A673 (cell line): Measurements from ENCODE around the gene PNPLA2. TPM values are rescaled to one million over a fixed set of nuclear protein-coding genes. Genes with fewer than 3 reads are reported as not detected.

Experiments used
- BruUV-seq: library from RNA; stranded (reverse); fragments of 400-500 nt; replicated peaks from 2 replicates; lab custom pipeline; 2021; lab: Mats Ljungman, UMichigan
- CTCF ChIA-PET: fragments of 300-600 bp; sonication (Branson Sonifier 250); formaldehyde crosslinking; loops from one replicate; lab custom pipeline; 2022; ENCODE audit warnings: antibody characterized with exemption; lab: Charles Lee
- POLR2A ChIA-PET: fragments of 300-600 bp; sonication (Branson Sonifier 250); formaldehyde crosslinking; loops from one replicate; lab custom pipeline; 2022; ENCODE audit warnings: antibody characterized with exemption; ENCODE audit not compliant: low non-redundant PET; lab: Charles Lee
- DNase-seq: peaks from one replicate; pipeline ENCODE4 v3.0.0-alpha.2; 2015; ENCODE audit warnings: low spot score
- H3K27ac ChIP-seq: fragments of 200-600 bp; sonication (generic); 2 replicates; pipeline ENCODE4 v1.5.1; 2016; ENCODE audit warnings: mixed run types, low read depth, mild to moderate bottlenecking, mixed read lengths, antibody characterized with exemption, low read length; ENCODE audit not compliant: poor library complexity, severe bottlenecking
- H3K27me3 ChIP-seq: fragments of 200-600 bp; sonication (generic); replicated peaks from 2 replicates; pipeline ENCODE4 v1.6.1; 2017; ENCODE audit warnings: mixed run types, low read depth, mild to moderate bottlenecking, mixed read lengths, antibody characterized with exemption, low read length; ENCODE audit not compliant: insufficient read depth, poor library complexity
- H3K36me3 ChIP-seq: fragments of 200-600 bp; sonication (generic); 2 replicates; pipeline ENCODE4 v1.6.1; 2016; ENCODE audit warnings: mixed run types, mild to moderate bottlenecking, mixed read lengths, antibody characterized with exemption, low read length; ENCODE audit not compliant: insufficient read depth, poor library complexity, severe bottlenecking
- H3K4me1 ChIP-seq: fragments of 200-600 bp; sonication (generic); 2 replicates; pipeline ENCODE4 v1.6.1; 2017; ENCODE audit warnings: mixed run types, mild to moderate bottlenecking, mixed read lengths, antibody characterized with exemption, low read length; ENCODE audit not compliant: insufficient read depth, poor library complexity, severe bottlenecking
- H3K4me3 ChIP-seq: fragments of 200-600 bp; sonication (generic); 2 replicates; pipeline ENCODE4 v1.5.1; 2016; ENCODE audit warnings: low read depth, mixed run types, mild to moderate bottlenecking, mixed read lengths, low read length; ENCODE audit not compliant: poor library complexity, severe bottlenecking
- H3K9me3 ChIP-seq: fragments of 200-600 bp; sonication (generic); 2 replicates; pipeline ENCODE4 v1.6.1; 2016; ENCODE audit warnings: mixed run types, low read depth, mild to moderate bottlenecking, mixed read lengths, antibody characterized with exemption, low read length; ENCODE audit not compliant: poor library complexity, severe bottlenecking
- EZH2 ChIP-seq: fragments of 200-600 bp; sonication (generic); IDR thresholded peaks from 2 replicates; pipeline ENCODE4 v1.6.1; 2017; ENCODE audit warnings: borderline replicate concordance, low read depth, mild to moderate bottlenecking, mixed read lengths, antibody characterized with exemption, low read length; ENCODE audit not compliant: poor library complexity, severe bottlenecking
- intact Hi-C: fragments of 100-400 bp; cut with micrococcal nuclease; formaldehyde crosslinking; loops from one replicate; pipeline ENCODE4 v1.10.0; 2022; ENCODE audit not compliant: unreplicated experiment
- total RNA-seq: library from RNA; stranded (reverse); gene quantifications from 2 replicates; pipeline ENCODE4 v1.2.3, GENCODE V29; 2021
- TF ChIP-seq, protein P1 (sequence below): fragments of 300-800, 200-600 bp; sonication (generic); conservative IDR thresholded peaks from 2 replicates; pipeline ENCODE4 v1.5.1; 2017; ENCODE audit warnings: low read depth, mild to moderate bottlenecking, antibody characterized with exemption, low read length, moderate library complexity, mixed read lengths

PNPLA2 gene
- total RNA-seq, 1 experiment from 2014 or later = 45.4 TPM

DNA sequence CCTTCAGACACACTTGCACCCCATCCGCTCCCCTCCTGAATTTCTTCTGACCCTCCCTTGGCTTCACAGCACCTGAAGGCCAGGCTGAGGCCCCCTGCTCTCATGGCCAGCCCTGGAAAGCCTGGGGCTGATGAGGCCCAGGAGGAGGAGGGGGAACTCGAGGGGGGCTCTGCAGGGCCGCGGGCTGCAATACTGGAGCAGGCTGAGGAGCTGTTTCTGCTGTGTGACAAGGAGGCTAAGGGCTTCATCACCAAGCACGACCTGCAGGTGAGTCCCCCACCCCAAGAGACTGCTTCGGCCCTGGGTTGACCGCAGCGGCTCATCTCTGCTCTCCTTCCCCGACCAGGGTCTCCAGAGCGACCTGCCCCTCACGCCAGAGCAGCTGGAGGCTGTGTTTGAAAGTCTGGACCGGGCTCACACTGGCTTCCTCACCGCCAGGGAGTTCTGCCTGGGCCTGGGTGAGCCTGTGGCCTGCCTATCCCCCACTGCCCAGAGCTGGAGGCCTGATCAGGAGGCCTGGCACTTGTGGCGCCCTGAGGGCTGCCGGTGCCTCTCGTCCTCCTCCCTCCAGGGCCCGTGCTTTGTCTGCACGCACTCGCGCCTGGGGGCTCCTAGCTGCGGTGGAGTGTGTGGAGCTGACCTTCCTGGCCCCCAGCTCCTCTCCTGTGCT, 9.9 kb downstream of the PNPLA2 start:
- Histone ChIP-seq H3K36me3 (peaks cover 4% of the 10 kb centered on the region), H3K4me1 (peaks cover 25% of the 10 kb centered on the region), H3K27ac (no peak overlapping the region), H3K27me3 (no peaks in the 10 kb centered on the region), H3K4me3 (no peak overlapping the region), H3K9me3 (no peaks in the 10 kb centered on the region)
- CTCF ChIA-PET = no interaction called here
- TF ChIP-seq, protein P1, sequence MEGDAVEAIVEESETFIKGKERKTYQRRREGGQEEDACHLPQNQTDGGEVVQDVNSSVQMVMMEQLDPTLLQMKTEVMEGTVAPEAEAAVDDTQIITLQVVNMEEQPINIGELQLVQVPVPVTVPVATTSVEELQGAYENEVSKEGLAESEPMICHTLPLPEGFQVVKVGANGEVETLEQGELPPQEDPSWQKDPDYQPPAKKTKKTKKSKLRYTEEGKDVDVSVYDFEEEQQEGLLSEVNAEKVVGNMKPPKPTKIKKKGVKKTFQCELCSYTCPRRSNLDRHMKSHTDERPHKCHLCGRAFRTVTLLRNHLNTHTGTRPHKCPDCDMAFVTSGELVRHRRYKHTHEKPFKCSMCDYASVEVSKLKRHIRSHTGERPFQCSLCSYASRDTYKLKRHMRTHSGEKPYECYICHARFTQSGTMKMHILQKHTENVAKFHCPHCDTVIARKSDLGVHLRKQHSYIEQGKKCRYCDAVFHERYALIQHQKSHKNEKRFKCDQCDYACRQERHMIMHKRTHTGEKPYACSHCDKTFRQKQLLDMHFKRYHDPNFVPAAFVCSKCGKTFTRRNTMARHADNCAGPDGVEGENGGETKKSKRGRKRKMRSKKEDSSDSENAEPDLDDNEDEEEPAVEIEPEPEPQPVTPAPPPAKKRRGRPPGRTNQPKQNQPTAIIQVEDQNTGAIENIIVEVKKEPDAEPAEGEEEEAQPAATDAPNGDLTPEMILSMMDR = no peak
- intact Hi-C loops = no loop called here
- DNase-seq = no peak
- POLR2A ChIA-PET = interaction anchor here (0.5 kb wide), 1 partner anchor 10 kb away, joined by 3 read pairs; no protein-coding TSS in a partner anchor
- BruUV-seq = no TSS peak

GRCh38 chr11:829176-829846, 10.6 kb downstream of the PNPLA2 start:
- Histone ChIP-seq H3K4me3 (peak overlapping the region; percentile 49), H3K27me3 (no peaks in the 10 kb centered on the region), H3K27ac (no peak overlapping the region), H3K9me3 (no peaks in the 10 kb centered on the region), H3K36me3 (peaks cover 4% of the 10 kb centered on the region), H3K4me1 (peaks cover 25% of the 10 kb centered on the region)
- no TSS peak for BruUV-seq
- POLR2A ChIA-PET = no interaction called here
- TF ChIP-seq, protein P1 = no peak
- no peak for TF ChIP-seq EZH2
- no peak for DNase-seq
- CTCF ChIA-PET = no interaction called here
- intact Hi-C loops = no loop called here

GRCh38 chr11:829847-830294, 11.2 kb downstream of the PNPLA2 start:
- TF ChIP-seq EZH2 = no peak
- TF ChIP-seq, protein P1 = no peak
- Histone ChIP-seq H3K4me1 (peaks cover 25% of the 10 kb centered on the region), H3K4me3 (peak overlapping the region; percentile 49), H3K27me3 (no peaks in the 10 kb centered on the region), H3K27ac (no peak overlapping the region), H3K36me3 (peaks cover 3% of the 10 kb centered on the region), H3K9me3 (no peaks in the 10 kb centered on the region)
- no peak for DNase-seq
- intact Hi-C loops = no loop called here
- BruUV-seq = no TSS peak
- POLR2A ChIA-PET = no interaction called here
- CTCF ChIA-PET = no interaction called here
